CD4-positive, CD25-positive, alpha-beta regulatory T cell (primary cell): ENCODE measurements around the gene MFF. TPM values are rescaled to one million over a fixed set of nuclear protein-coding genes. Genes with fewer than 3 reads are reported as not detected.
"Not testable (repeated sequence)": the region's sequence is repeated elsewhere in the genome, so short reads cannot be mapped to it uniquely, and the experiment has no call there.

ENCODE experiments used
- ATAC-seq, 2 donors: fragments of 150-1000 bp; cut with Tn5 transposase; one replicate each; pipeline ENCODE4 v1.10.0; 2021; ENCODE audit warnings: low read depth in 2 of 2, moderate number of reproducible peaks in 2 of 2, moderate library complexity in 1 of 2
- DNase-seq, 3 donors: peaks; one replicate each; pipeline versions ENCODE4 v3.0.0 to v3.0.0-alpha.2; 2012 to 2022; ENCODE audit warnings: mixed read lengths in 1 of 3
- H3K27ac ChIP-seq: one replicate; pipeline ENCODE4 v1.7.0; 2013; ENCODE audit warnings: mild to moderate bottlenecking, low read length; ENCODE audit not compliant: insufficient read depth, poor library complexity, severe bottlenecking
- H3K27me3 ChIP-seq: one replicate; pipeline ENCODE4 v1.7.0; 2013; ENCODE audit warnings: low read length; ENCODE audit not compliant: control insufficient read depth, insufficient read depth
- H3K36me3 ChIP-seq: one replicate; pipeline ENCODE4 v1.7.0; 2013; ENCODE audit warnings: mild to moderate bottlenecking, low read length, moderate library complexity; ENCODE audit not compliant: control insufficient read depth, insufficient read depth
- H3K4me1 ChIP-seq: 2 replicates; pipeline ENCODE4 v1.7.0; 2013; ENCODE audit warnings: mild to moderate bottlenecking, low read length; ENCODE audit not compliant: insufficient read depth, control insufficient read depth, poor library complexity, severe bottlenecking
- H3K4me3 ChIP-seq: one replicate; pipeline ENCODE4 v1.7.0; 2013; ENCODE audit warnings: low read depth, mild to moderate bottlenecking, low read length, moderate library complexity
- H3K9me3 ChIP-seq, 2 experiments: 1 replicate in 1 of 2; 2 replicates in 1 of 2; pipeline ENCODE4 v1.7.0; 2013; ENCODE audit warnings: low read length in 2 of 2, mild to moderate bottlenecking in 1 of 2, moderate library complexity in 1 of 2; ENCODE audit not compliant: control insufficient read depth in 2 of 2
- H3K27ac Mint-ChIP-seq, 3 donors: one replicate each; pipeline ENCODE4 v1.8.0; 2020 to 2022; ENCODE audit warnings: mild to moderate bottlenecking in 3 of 3, mixed read lengths in 3 of 3, moderate library complexity in 2 of 3
- H3K27me3 Mint-ChIP-seq: one replicate; pipeline ENCODE4 v1.8.0; 2022; ENCODE audit warnings: mild to moderate bottlenecking, mixed read lengths
- H3K36me3 Mint-ChIP-seq: one replicate; pipeline ENCODE4 v1.8.0; 2020; ENCODE audit warnings: mixed read lengths
- H3K4me1 Mint-ChIP-seq, 4 donors: one replicate each; pipeline ENCODE4 v1.8.0; 2020 to 2022; ENCODE audit warnings: mixed read lengths in 4 of 4, mild to moderate bottlenecking in 1 of 4
- H3K4me3 Mint-ChIP-seq, 4 donors: one replicate each; pipeline ENCODE4 v1.8.0; 2020 to 2022; ENCODE audit warnings: mild to moderate bottlenecking in 4 of 4, mixed read lengths in 4 of 4, moderate library complexity in 3 of 4
- H3K9me3 Mint-ChIP-seq, 7 donors: one replicate each; pipeline ENCODE4 v1.8.0; 2020 to 2022; ENCODE audit warnings: mixed read lengths in 7 of 7, mild to moderate bottlenecking in 3 of 7, moderate library complexity in 2 of 7
- polyA plus RNA-seq, 4 donors: library from polyadenylated mRNA; unstranded; fragments of 300-500 nt; fragmentation: Illumina TruSeq; gene quantifications; one replicate each; pipeline ENCODE4 v1.2.3, GENCODE V29; 2021
- total RNA-seq: library from RNA; stranded (reverse); gene quantifications from one replicate; pipeline ENCODE4 v1.2.3, GENCODE V29; 2022

MFF gene
- total and polyA plus RNA-seq, 5 donors from 2014 or later = 62.3 to 150 (median 137) TPM

GRCh38 chr2:227351639-227352038 is 26.6 kb downstream of the MFF start:
- Mint-ChIP-seq H3K9me3 (no peaks in the 10 kb centered on the region), H3K27ac (peak overlapping the region; percentile 58 to 74 (median 62)), H3K27me3 (no peaks in the 10 kb centered on the region), H3K4me3 (no peak overlapping the region), H3K4me1 (peaks cover 9 to 19% (median 11%) of the 10 kb centered on the region in 4 donors), H3K36me3 (peaks cover 28% of the 10 kb centered on the region)
- H3K36me3 ChIP-seq = peaks cover 26% of the 10 kb centered on the region
- no peaks in the 10 kb centered on the region for H3K9me3 ChIP-seq
- H3K4me3 ChIP-seq = no peak overlapping the region
- no peaks in the 10 kb centered on the region for H3K27me3 ChIP-seq
- H3K27ac ChIP-seq = no peak overlapping the region
- H3K4me1 ChIP-seq = no peaks in the 10 kb centered on the region
- DNase-seq = no peak
- no peak for ATAC-seq

GRCh38 chr2:227360351-227360750 is 35.3 kb downstream of the MFF start:
- no peaks in the 10 kb centered on the region for H3K27me3 ChIP-seq
- no peak overlapping the region for H3K4me3 ChIP-seq
- Mint-ChIP-seq H3K9me3 (no peaks in the 10 kb centered on the region), H3K27ac (peak overlapping the region in 1 of 3 donors; percentile 6), H3K27me3 (no peaks in the 10 kb centered on the region), H3K4me3 (no peak overlapping the region), H3K36me3 (peaks cover 40% of the 10 kb centered on the region), H3K4me1 (peaks cover 0 to 4% (median 0%) of the 10 kb centered on the region in 4 donors)
- no peak for ATAC-seq
- no peak for DNase-seq
- peaks cover 40% of the 10 kb centered on the region for H3K36me3 ChIP-seq
- H3K9me3 ChIP-seq = no peaks in the 10 kb centered on the region
- H3K4me1 ChIP-seq = no peaks in the 10 kb centered on the region
- no peak overlapping the region for H3K27ac ChIP-seq

- no peak for ATAC-seq
- H3K36me3 Mint-ChIP-seq = peaks cover 16% of the 10 kb centered on the region
- no peaks in the 10 kb centered on the region for H3K9me3 ChIP-seq
These were observed 38.7 kb downstream of the MFF start for GRCh38 chr2:227363756-227364155.

GRCh38 chr2:227364585-227365263 is 39.7 kb downstream of the MFF start:
- H3K27me3 Mint-ChIP-seq, H3K4me1 Mint-ChIP-seq, H3K4me1 ChIP-seq, H3K9me3 Mint-ChIP-seq, ATAC-seq, H3K4me3 ChIP-seq, H3K27ac ChIP-seq, H3K27ac Mint-ChIP-seq, DNase-seq, H3K36me3 ChIP-seq, H3K4me3 Mint-ChIP-seq, H3K27me3 ChIP-seq, H3K9me3 ChIP-seq: not testable (repeated sequence)
- H3K36me3 Mint-ChIP-seq = peaks cover 11% of the 10 kb centered on the region

More at GRCh38 chr2:227363756-227364155, 38.7 kb downstream of the MFF start:
- H3K27me3 ChIP-seq = no peaks in the 10 kb centered on the region
- H3K4me1 Mint-ChIP-seq = peaks cover 0 to 4% (median 0%) of the 10 kb centered on the region in 4 donors
- DNase-seq = peak in 1 of 3 donors; percentile 25
- H3K9me3 Mint-ChIP-seq = no peaks in the 10 kb centered on the region
- H3K27me3 Mint-ChIP-seq = peaks cover 2% of the 10 kb centered on the region
- no peak overlapping the region for H3K27ac Mint-ChIP-seq
- H3K4me3 Mint-ChIP-seq = no peak overlapping the region
- no peaks in the 10 kb centered on the region for H3K4me1 ChIP-seq
- peaks cover 12% of the 10 kb centered on the region for H3K36me3 ChIP-seq
- H3K4me3 ChIP-seq = no peak overlapping the region
- no peak overlapping the region for H3K27ac ChIP-seq

DNA sequence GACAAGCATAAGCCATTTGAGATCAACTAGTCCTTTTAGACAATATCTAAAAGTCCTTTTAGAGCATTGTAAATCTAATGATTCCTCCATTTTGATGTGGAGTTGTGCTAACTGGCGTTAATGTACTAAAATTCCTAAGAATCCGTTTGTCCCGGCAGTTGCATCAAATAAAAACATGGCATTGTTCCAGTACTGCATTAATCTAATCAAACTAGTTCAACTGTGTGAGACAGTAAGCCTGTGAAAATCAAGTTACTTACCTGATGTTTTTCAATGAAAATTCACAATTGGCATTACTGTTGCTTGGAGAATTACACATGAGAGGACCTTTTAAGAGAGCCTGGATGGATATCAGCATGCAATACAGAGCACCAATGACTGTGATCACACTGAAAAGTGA is 40.8 kb downstream of the MFF start:
- H3K36me3 ChIP-seq = peaks cover under 1% of the 10 kb centered on the region
- Mint-ChIP-seq H3K27me3 (peaks cover 4% of the 10 kb centered on the region), H3K27ac (no peak overlapping the region), H3K9me3 (no peaks in the 10 kb centered on the region), H3K4me3 (no peak overlapping the region), H3K36me3 (peaks cover 2% of the 10 kb centered on the region), H3K4me1 (no peaks in the 10 kb centered on the region)
- H3K4me1 ChIP-seq = no peaks in the 10 kb centered on the region
- H3K4me3 ChIP-seq = no peak overlapping the region
- ATAC-seq (no peak), DNase-seq (no peak)
- H3K9me3 ChIP-seq = no peaks in the 10 kb centered on the region
- H3K27ac ChIP-seq = no peak overlapping the region
- no peaks in the 10 kb centered on the region for H3K27me3 ChIP-seq

DNA sequence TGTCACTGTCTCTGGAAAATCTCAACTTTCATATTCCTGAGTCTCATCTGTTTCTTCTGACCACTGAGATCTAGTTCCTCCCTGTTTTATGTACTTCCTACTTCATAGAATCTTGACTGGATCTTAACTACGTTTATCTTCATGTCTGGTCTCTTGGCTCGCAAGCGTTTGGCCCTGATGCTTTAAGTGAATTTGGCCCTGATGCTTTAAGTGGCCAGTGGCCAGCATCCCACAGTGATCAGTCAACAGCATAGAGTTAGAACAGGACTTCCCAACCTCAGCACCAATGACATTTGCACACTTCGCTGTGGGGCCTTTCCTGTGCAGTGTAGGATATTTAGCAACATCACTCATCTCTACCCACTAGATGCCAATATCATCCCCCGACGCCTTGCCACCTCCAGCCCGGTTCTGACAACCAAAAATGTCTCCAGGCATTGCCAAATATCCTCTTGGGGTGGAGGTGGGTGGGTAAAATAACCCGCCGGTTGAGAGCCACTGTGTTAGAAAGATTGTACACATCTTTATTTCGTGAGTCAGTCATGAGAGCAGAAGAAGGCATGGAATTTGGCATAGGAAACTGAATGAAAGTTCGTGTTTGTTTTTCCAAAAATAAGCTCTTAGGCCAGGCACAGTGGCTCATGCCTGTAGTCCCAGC is 41.8 kb downstream of the MFF start:
- no peaks in the 10 kb centered on the region for H3K36me3 ChIP-seq
- no peak for ATAC-seq
- Mint-ChIP-seq H3K4me1 (no peaks in the 10 kb centered on the region), H3K27me3 (peaks cover 4% of the 10 kb centered on the region), H3K4me3 (no peak overlapping the region), H3K27ac (peak overlapping the region in 2 of 3 donors; percentile 12 to 21), H3K9me3 (no peaks in the 10 kb centered on the region), H3K36me3 (no peaks in the 10 kb centered on the region)
- no peaks in the 10 kb centered on the region for H3K9me3 ChIP-seq
- no peak for DNase-seq
- H3K27ac ChIP-seq = no peak overlapping the region
- no peaks in the 10 kb centered on the region for H3K4me1 ChIP-seq
- no peak overlapping the region for H3K4me3 ChIP-seq
- H3K27me3 ChIP-seq = no peaks in the 10 kb centered on the region

DNA sequence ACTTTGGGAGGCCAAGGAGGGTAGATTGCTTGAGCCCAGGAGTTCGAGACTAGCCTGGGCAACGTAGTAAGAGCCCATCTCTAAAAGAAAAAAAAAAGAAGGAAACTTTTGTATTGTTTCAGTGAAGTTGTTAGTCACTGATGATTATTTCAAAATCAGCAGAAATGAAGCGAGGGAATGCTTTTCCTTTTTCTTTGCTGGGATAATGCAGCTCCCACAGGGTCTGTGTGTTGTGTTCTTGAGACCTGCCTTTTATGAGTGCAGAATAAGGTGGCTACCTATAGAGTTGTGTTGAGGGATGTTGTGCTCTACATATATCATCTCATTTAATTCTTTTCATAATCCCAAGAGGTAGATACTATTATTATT is 42.4 kb downstream of the MFF start:
- no peak overlapping the region for H3K4me3 Mint-ChIP-seq

GRCh38 chr2:227368574-227368973 is 43.5 kb downstream of the MFF start:
- H3K27me3 ChIP-seq = no peaks in the 10 kb centered on the region
- H3K36me3 ChIP-seq = no peaks in the 10 kb centered on the region
- Mint-ChIP-seq H3K27ac (no peak overlapping the region), H3K36me3 (no peaks in the 10 kb centered on the region), H3K9me3 (no peaks in the 10 kb centered on the region), H3K4me1 (no peaks in the 10 kb centered on the region), H3K27me3 (peaks cover 4% of the 10 kb centered on the region), H3K4me3 (no peak overlapping the region)
- H3K27ac ChIP-seq = no peak overlapping the region
- no peaks in the 10 kb centered on the region for H3K4me1 ChIP-seq
- DNase-seq (no peak), ATAC-seq (no peak)
- H3K4me3 ChIP-seq = no peak overlapping the region
- no peaks in the 10 kb centered on the region for H3K9me3 ChIP-seq

More for the DNA sequence above, 42.4 kb downstream of the MFF start:
- Histone ChIP-seq H3K9me3 (no peaks in the 10 kb centered on the region), H3K36me3 (no peaks in the 10 kb centered on the region), H3K4me3 (no peak overlapping the region), H3K4me1 (no peaks in the 10 kb centered on the region), H3K27ac (no peak overlapping the region), H3K27me3 (no peaks in the 10 kb centered on the region)
- Mint-ChIP-seq H3K27me3 (peaks cover 4% of the 10 kb centered on the region), H3K4me1 (no peaks in the 10 kb centered on the region), H3K9me3 (no peaks in the 10 kb centered on the region), H3K36me3 (no peaks in the 10 kb centered on the region), H3K27ac (no peak overlapping the region)
- no peak for DNase-seq
- no peak for ATAC-seq
